Ovary (tissue), 3 donors: ENCODE measurements around the gene CYSTM1.

ENCODE experiments used
- CTCF ChIP-seq, 3 donors: fragments of 450-650 bp in 2 of 3; fragments of 200-600 bp in 1 of 3; IDR thresholded peaks; one replicate each; pipeline versions ENCODE4 v1.5.1 to v1.8.0; 2016 to 2022; ENCODE audit warnings: antibody characterized with exemption in 3 of 3, mild to moderate bottlenecking in 1 of 3
- EP300 ChIP-seq: sonication (generic); formaldehyde crosslinking; IDR thresholded peaks from one replicate; pipeline ENCODE4 v1.6.1; 2017; ENCODE audit warnings: antibody characterized with exemption
- POLR2A ChIP-seq: fragments of 450-650 bp; IDR thresholded peaks from one replicate; pipeline ENCODE4 v1.6.1; 2017; ENCODE audit warnings: antibody characterized with exemption, mild to moderate bottlenecking, moderate library complexity
- donor health status: DM: no; HTN: no; CAD: no.

GRCh38 chr5:140142246-140142645 is 32.7 kb upstream of the CYSTM1 start:
- TF ChIP-seq EP300 (no peak), CTCF (IDR thresholded peaks at IDR 0.05) (no peak), POLR2A (no peak)
